A673 (cell line): ENCODE results near the gene BBS1.
"Not testable (repeated sequence)": the region's sequence is repeated elsewhere in the genome, so short reads cannot be mapped to it uniquely, and the experiment has no call there.

ENCODE experiments used
- CTCF ChIP-seq: fragments of 300-800, 200-600 bp; sonication (generic); conservative IDR thresholded peaks from 2 replicates; pipeline ENCODE4 v1.5.1; 2017; ENCODE audit warnings: low read depth, mild to moderate bottlenecking, antibody characterized with exemption, low read length, moderate library complexity, mixed read lengths
- EZH2 ChIP-seq: fragments of 200-600 bp; sonication (generic); IDR thresholded peaks from 2 replicates; pipeline ENCODE4 v1.6.1; 2017; ENCODE audit warnings: borderline replicate concordance, low read depth, mild to moderate bottlenecking, mixed read lengths, antibody characterized with exemption, low read length; ENCODE audit not compliant: poor library complexity, severe bottlenecking

- TF ChIP-seq EZH2, CTCF: not testable (repeated sequence)
These were observed 34.5 kb downstream of the BBS1 start for GRCh38 chr11:66544952-66545351.
